Activated T-helper 2 cell treated with anti-CD3 and anti-CD28 coated beads, Interferon-gamma antibody, Interleukin-2, Interleukin-4, amounts not matched to agents 10 μg/mL and 5 μg/mL and 100 μg/mL, durations not matched to agents 14 hours and 24 hours and 36 hours (primary cell): ENCODE results near the gene IQGAP1. TPM values are rescaled to one million over a fixed set of nuclear protein-coding genes. Genes with fewer than 3 reads are reported as not detected.

ENCODE experiments used
- DNase-seq: peaks from one replicate; pipeline ENCODE4 v3.0.0; 2021; ENCODE audit warnings: low spot score
- H3K27ac Mint-ChIP-seq: one replicate; pipeline ENCODE4 v1.8.0; 2021; ENCODE audit warnings: mixed read lengths
- H3K27me3 Mint-ChIP-seq: one replicate; pipeline ENCODE4 v1.8.0; 2021; ENCODE audit warnings: low read depth, mixed read lengths
- H3K36me3 Mint-ChIP-seq: one replicate; pipeline ENCODE4 v1.8.0; 2021; ENCODE audit warnings: low read depth, mixed read lengths
- H3K4me1 Mint-ChIP-seq: one replicate; pipeline ENCODE4 v1.8.0; 2021; ENCODE audit warnings: low read depth, mixed read lengths
- H3K4me3 Mint-ChIP-seq: one replicate; pipeline ENCODE4 v1.8.0; 2021; ENCODE audit warnings: low read depth, mild to moderate bottlenecking, moderate library complexity, mixed read lengths
- H3K9me3 Mint-ChIP-seq: one replicate; pipeline ENCODE4 v1.8.0; 2021; ENCODE audit warnings: mixed read lengths
- intact Hi-C: fragments of 100-400 bp; cut with micrococcal nuclease; formaldehyde crosslinking; loops from one replicate; pipeline ENCODE4 v1.15.1; 2023
- total RNA-seq: library from RNA; stranded (reverse); gene quantifications from 2 replicates; pipeline ENCODE4 v1.2.3, GENCODE V29; 2022

Gene IQGAP1
- total RNA-seq, 1 donor from 2014 or later: 196 TPM

DNA sequence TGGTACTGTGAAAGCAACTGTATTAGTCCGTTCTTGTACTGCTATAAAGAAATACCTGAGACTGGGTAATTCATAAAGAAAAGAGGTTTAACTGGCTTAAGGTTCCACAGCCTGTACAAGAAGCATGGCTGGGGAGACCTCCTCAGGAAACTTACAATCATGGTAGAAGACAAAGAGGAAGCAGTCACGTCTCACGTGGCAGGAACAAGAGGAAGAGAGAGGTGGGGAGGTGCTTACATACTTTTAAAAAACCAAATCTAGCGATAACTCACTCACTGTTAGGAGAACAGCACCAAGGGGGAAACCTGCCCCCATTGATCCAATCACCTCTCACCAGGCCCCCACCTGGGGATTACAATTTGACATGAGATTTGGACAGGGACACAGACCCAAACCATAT is 48.9 kb downstream of the IQGAP1 start:
- H3K9me3 Mint-ChIP-seq: no peaks in the 10 kb centered on the region
- intact Hi-C loops: no loop called here
- H3K27ac Mint-ChIP-seq: no peak overlapping the region
- peaks cover 17% of the 10 kb centered on the region for H3K4me1 Mint-ChIP-seq
- no peaks in the 10 kb centered on the region for H3K27me3 Mint-ChIP-seq
- peaks cover 75% of the 10 kb centered on the region for H3K36me3 Mint-ChIP-seq
- DNase-seq: no peak
- H3K4me3 Mint-ChIP-seq: no peak overlapping the region

DNA sequence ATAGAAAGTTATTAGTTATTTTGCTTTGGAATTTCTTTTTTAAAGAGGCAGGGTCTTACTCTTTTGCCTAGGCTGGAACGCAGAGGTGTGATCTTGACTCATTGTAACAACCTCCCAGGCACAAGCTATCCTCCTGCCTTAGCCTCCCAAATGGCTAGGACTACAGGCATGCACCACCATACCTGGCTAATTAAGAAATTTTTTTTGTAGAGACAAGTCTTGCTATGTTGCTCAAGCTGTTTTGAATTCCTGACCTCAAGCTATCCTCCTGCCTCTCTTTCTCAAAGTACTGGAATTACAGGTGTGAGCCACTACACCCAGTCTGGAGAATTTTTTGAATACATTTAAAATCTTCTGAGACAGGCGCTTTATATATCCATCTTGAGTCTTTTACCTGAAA is 49.5 kb downstream of the IQGAP1 start:
- DNase-seq: no peak
- H3K4me1 Mint-ChIP-seq: peaks cover 17% of the 10 kb centered on the region
- H3K27ac Mint-ChIP-seq: no peak overlapping the region
- intact Hi-C loops: no loop called here
- H3K36me3 Mint-ChIP-seq: peaks cover 75% of the 10 kb centered on the region
- no peaks in the 10 kb centered on the region for H3K27me3 Mint-ChIP-seq
- H3K4me3 Mint-ChIP-seq: no peak overlapping the region
- no peaks in the 10 kb centered on the region for H3K9me3 Mint-ChIP-seq

DNA sequence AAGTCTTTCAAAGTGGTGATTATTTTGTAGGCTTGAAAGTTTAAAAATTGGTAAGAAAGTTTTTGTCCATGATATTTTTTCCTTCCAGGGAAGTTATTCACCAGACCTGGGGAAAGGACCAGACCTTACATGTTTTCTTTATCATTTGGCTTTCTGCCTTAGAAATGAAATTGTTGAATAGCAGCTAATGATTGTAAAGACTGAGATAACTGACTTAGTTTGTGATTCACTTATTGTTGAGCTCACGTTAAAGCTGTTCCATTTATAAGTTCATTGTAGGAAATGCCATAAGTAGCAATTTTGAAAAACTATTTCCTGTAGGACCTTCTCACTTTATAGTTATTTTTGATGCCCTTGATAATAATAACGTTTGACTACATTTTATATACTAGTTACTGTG is 51.9 kb downstream of the IQGAP1 start:
- peaks cover 65% of the 10 kb centered on the region for H3K36me3 Mint-ChIP-seq
- H3K9me3 Mint-ChIP-seq: no peaks in the 10 kb centered on the region
- peaks cover 15% of the 10 kb centered on the region for H3K4me1 Mint-ChIP-seq
- no peak for DNase-seq
- H3K27ac Mint-ChIP-seq: no peak overlapping the region
- intact Hi-C loops: no loop called here
- no peak overlapping the region for H3K4me3 Mint-ChIP-seq
- H3K27me3 Mint-ChIP-seq: no peaks in the 10 kb centered on the region

DNA sequence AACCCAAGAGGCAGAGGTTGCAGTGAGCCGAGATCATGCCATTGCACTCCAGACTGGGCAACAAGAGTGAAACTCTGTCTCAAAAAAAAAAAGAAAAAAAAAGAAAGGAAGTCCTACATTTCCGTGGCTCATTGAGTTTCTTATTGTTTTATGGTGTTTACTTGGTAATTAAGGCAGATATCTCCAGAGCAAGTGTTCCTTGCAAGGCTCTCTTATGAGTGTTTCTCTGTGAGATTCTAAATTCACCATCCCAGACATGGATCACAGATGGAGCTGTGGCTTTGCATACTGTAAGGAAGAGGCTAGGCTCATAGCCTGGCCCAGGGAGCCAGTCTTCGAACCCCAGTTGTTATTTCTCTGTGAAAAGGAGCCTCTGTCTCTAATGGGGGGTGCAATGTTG is 53.0 kb downstream of the IQGAP1 start:
- no peak for DNase-seq
- no peaks in the 10 kb centered on the region for H3K9me3 Mint-ChIP-seq
- H3K27me3 Mint-ChIP-seq: no peaks in the 10 kb centered on the region
- intact Hi-C loops: no loop called here
- no peak overlapping the region for H3K27ac Mint-ChIP-seq
- no peak overlapping the region for H3K4me3 Mint-ChIP-seq
- peaks cover 11% of the 10 kb centered on the region for H3K4me1 Mint-ChIP-seq
- peaks cover 62% of the 10 kb centered on the region for H3K36me3 Mint-ChIP-seq

DNA sequence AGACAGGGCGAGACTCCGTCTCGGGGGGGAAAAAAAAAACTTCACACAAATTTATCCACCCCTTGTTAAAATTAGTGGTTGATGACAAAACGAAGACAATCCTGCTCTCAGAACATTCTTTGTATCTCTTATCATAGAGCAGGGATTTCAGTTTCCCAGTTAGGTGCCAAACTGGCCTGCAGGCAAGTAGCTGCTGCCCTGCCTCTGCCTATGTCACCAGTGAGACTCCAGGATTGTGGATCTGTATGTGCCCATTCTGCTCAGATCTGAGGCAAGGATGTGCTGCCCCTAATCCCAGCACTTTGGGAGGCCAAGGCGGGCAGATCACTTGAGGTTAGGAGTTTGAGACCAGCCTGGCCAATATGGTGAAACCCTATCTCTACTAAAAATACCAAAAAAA is 54.4 kb downstream of the IQGAP1 start:
- Mint-ChIP-seq H3K27me3 (no peaks in the 10 kb centered on the region), H3K4me3 (no peak overlapping the region), H3K4me1 (peaks cover 3% of the 10 kb centered on the region), H3K36me3 (peaks cover 60% of the 10 kb centered on the region), H3K9me3 (no peaks in the 10 kb centered on the region), H3K27ac (no peak overlapping the region)
- DNase-seq: no peak
- intact Hi-C loops: no loop called here

DNA sequence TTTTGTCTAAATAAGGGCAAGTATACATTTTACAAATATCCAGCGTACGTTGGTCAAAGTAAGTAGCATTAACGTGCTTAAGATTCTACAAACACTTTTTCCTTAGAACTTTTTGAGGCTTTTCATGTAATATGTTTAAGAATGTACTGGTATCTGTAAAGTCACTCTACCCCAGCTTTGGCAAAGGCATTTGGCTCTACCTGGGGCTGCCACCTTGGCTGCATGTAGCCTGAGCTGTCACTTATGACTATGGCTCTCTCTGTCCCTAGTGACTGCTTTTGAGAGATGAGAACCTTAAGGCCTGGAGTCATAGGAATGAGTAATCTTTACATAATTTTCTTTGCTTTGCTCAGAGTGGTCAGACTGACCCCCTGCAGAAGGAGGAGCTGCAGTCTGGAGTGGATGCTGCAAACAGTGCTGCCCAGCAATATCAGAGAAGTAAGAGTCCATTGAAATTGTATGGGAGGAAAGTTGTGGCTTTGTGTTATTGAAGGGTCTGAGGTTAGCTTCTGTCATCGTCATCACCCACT is 61.2 kb downstream of the IQGAP1 start:
- intact Hi-C loops: no loop called here
- no peak overlapping the region for H3K27ac Mint-ChIP-seq
- H3K27me3 Mint-ChIP-seq: no peaks in the 10 kb centered on the region
- H3K36me3 Mint-ChIP-seq: peaks cover 82% of the 10 kb centered on the region
- H3K9me3 Mint-ChIP-seq: no peaks in the 10 kb centered on the region
- no peak for DNase-seq
- peaks cover 1% of the 10 kb centered on the region for H3K4me1 Mint-ChIP-seq
- H3K4me3 Mint-ChIP-seq: no peak overlapping the region

DNA sequence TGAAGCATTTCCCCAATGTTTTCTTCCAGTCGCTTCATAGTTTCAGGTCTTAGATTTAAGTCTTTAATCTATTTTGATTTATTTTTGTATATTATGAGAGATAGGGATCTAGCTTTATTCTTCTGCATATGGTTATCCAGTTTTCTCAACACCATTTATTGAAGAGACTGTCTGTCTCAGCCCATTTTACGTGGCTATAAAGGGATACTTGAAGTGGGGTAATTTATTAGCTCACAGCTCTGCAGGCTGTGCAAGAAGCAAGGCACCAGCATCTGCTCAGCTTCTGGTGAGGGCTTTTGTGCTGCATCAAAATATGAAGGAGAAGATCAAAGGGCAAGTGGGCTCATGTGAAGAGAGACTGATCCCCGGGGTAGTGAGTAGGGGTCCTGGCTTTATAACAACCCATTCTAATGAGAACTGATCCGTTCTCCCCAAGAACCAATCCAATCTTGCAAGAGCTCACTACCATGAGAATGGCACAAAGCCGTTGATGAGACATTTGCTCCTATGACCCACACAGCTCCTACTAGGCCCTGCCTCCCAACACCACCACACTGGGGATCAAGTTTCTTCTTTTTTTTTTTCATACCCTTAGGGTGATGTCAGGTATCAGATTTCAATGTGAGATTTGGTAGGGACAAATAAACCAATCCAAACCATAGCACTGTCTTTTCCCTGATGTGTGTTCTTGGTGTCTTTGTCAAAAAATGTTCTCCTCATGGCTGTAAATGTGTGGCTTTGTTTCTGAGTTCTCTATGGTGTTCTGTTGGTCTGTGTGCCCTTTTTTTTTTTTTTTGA is 63.2 kb downstream of the IQGAP1 start:
- intact Hi-C loops: no loop called here
- Mint-ChIP-seq H3K36me3 (peaks cover 88% of the 10 kb centered on the region), H3K4me1 (peaks cover 1% of the 10 kb centered on the region), H3K27ac (no peak overlapping the region), H3K27me3 (no peaks in the 10 kb centered on the region), H3K4me3 (no peak overlapping the region), H3K9me3 (no peaks in the 10 kb centered on the region)
- no peak for DNase-seq

DNA sequence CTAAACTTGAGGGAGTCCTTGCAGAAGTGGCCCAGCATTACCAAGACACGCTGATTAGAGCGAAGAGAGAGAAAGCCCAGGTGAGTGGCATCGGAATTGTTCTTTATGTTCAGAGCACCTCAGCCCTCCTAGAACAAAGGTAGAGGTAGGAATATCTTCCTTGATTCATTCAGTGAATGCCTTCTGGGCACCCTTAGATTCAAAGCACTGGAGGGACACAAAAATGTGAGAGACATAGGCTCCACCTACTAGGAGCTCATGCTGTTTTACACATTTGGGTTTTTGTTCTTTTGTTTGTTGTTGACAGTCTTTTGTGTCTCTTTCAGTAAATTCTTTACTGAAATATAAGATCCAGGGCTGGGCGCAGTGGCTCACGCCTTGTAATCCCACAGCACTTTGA is 68.2 kb downstream of the IQGAP1 start:
- DNase-seq: no peak
- intact Hi-C loops: no loop called here
- Mint-ChIP-seq H3K27ac (no peak overlapping the region), H3K36me3 (peaks cover 85% of the 10 kb centered on the region), H3K27me3 (no peaks in the 10 kb centered on the region), H3K9me3 (no peaks in the 10 kb centered on the region), H3K4me1 (peaks cover 11% of the 10 kb centered on the region), H3K4me3 (no peak overlapping the region)

DNA sequence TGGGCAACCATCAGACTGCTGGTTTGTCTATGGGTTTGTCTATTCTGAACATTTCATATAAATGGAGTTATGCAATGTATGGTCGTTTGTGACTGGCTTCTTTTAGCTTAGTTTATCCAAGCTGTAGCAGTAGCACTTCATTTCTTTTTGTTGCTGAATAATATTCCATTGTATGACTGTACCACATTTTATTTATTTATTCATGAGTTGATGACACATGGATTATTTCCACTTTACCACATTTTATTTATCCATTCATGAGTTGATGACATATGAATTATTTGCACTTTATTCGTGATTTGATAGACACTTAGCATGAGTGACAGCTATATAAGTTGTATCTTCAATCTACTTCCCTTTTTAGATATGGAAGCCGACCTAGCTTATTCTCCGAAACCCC is 70.0 kb downstream of the IQGAP1 start:
- no peak overlapping the region for H3K27ac Mint-ChIP-seq

DNA sequence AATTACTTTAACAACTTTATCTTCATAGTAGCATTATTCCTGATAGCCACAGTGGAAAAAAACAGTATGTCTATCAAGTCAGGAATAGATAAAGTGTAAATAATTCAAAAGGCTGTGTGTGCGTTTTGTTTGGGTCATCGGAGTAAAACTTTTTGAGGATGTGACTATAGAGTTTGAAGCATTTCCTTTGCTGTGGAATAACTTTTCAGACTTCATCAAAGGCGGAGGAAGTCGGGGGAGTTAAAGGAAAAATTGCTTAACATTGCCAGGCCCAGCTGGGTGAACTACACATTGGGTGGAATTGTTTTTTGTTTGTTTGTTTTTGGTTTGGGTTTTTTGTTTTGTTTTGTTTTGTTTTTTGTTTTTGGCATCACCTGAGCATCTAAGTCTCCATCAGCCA is 71.3 kb downstream of the IQGAP1 start:
- Mint-ChIP-seq H3K9me3 (no peaks in the 10 kb centered on the region), H3K27ac (no peak overlapping the region), H3K36me3 (peaks cover 80% of the 10 kb centered on the region), H3K27me3 (no peaks in the 10 kb centered on the region), H3K4me3 (no peak overlapping the region), H3K4me1 (peaks cover 25% of the 10 kb centered on the region)
- DNase-seq: no peak
- intact Hi-C loops: no loop called here

More for the DNA sequence above, 70.0 kb downstream of the IQGAP1 start:
- Mint-ChIP-seq H3K27me3 (no peaks in the 10 kb centered on the region), H3K4me1 (peaks cover 16% of the 10 kb centered on the region), H3K4me3 (no peak overlapping the region), H3K36me3 (peaks cover 81% of the 10 kb centered on the region), H3K9me3 (no peaks in the 10 kb centered on the region)
- intact Hi-C loops: no loop called here
- no peak for DNase-seq

DNA sequence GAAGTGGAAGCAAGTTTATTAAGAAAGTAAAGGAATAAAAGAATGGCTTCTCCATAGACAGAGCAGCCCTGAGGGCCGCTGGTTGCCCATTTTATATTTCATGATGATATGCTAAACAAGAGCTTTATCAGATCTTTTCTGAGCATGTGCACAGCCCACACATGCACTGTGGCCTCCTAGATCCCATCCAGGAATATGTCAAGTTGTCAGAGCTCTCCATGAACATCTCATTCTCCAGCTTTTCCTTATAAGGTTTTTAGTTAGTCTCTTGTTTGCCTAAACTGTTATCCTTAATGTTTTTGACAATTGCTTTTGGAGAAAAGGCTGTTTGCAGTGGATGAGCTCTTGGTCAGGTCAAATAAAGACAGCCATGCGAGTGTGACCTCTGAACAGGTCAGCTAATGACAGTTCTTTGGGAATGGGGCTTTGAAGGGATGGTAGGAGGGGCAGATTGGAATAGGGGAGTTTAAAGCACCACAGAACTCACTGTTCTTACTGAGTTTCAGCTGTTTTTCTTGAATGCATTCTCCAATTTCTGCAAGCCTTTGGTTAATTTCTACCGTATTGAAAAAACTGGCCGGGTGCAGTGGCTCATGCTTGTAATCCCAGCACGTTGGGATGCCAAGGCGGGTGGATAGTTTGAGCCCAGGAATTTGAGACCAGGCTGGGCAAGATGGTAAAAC is 72.2 kb downstream of the IQGAP1 start:
- DNase-seq: no peak

DNA sequence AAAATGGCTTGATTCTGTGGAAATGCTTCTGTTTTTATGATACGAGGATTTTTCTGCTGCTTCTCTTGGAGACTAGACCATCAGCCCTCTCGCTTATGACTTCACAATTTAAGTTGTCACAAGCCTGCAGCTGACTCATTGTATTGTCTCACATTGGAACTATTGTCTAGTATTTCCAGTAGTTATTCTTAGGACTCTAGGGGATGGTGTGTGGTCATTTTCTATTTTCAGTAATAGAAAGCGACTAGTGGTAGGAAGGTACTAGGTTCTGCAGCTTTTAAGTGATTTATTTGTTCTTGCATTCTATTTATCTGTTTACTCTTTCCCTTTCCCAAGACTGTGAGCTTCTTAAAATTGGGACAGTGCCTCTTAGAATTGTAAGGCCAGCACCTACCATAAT is 75.3 kb downstream of the IQGAP1 start:
- H3K27ac Mint-ChIP-seq: no peak overlapping the region

More for the DNA sequence above, 72.2 kb downstream of the IQGAP1 start:
- peaks cover 27% of the 10 kb centered on the region for H3K4me1 Mint-ChIP-seq
- peak overlapping the region; percentile 67 for H3K27ac Mint-ChIP-seq
- intact Hi-C loops: no loop called here
- H3K27me3 Mint-ChIP-seq: no peaks in the 10 kb centered on the region
- no peak overlapping the region for H3K4me3 Mint-ChIP-seq
- no peaks in the 10 kb centered on the region for H3K9me3 Mint-ChIP-seq
- peaks cover 82% of the 10 kb centered on the region for H3K36me3 Mint-ChIP-seq

More for the DNA sequence above, 75.3 kb downstream of the IQGAP1 start:
- intact Hi-C loops: no loop called here
- no peaks in the 10 kb centered on the region for H3K9me3 Mint-ChIP-seq
- no peak overlapping the region for H3K4me3 Mint-ChIP-seq
- H3K27me3 Mint-ChIP-seq: no peaks in the 10 kb centered on the region
- H3K4me1 Mint-ChIP-seq: peaks cover 30% of the 10 kb centered on the region
- H3K36me3 Mint-ChIP-seq: peaks cover 81% of the 10 kb centered on the region
- DNase-seq: no peak
